GM12892 (cell line): Measurements from ENCODE around the gene OLFM1.

Experiments used
- DNase-seq: peaks from one replicate; pipeline ENCODE4 v3.0.0; 2011; ENCODE audit not compliant: insufficient read length
- FAIRE-seq: peaks from 2 replicates; lab custom pipeline; 2011; peaks lifted over from hg19 to GRCh38; lab: Jason Lieb, UNC
- POLR2A ChIP-seq: IDR thresholded peaks from 2 replicates; pipeline ENCODE4 v1.6.1; 2011; ENCODE audit warnings: low read depth, low read length, control low read depth
- POLR2AphosphoS5 ChIP-seq: IDR thresholded peaks from 2 replicates; pipeline ENCODE4 v1.6.1; 2011; ENCODE audit warnings: low read depth, low read length, control low read depth
- TAF1 ChIP-seq: IDR thresholded peaks from 2 replicates; pipeline ENCODE4 v1.6.1; 2011; ENCODE audit warnings: low read depth, mild to moderate bottlenecking, control low read depth, low read length, borderline replicate concordance

The OLFM1 gene

GRCh38 chr9:135080286-135081263 is 6.9 kb upstream of the OLFM1 start:
- FAIRE-seq (no peak), DNase-seq (no peak)
- TF ChIP-seq TAF1, result no peak
- TF ChIP-seq POLR2AphosphoS5, result no peak
- TF ChIP-seq POLR2A, result no peak

DNA sequence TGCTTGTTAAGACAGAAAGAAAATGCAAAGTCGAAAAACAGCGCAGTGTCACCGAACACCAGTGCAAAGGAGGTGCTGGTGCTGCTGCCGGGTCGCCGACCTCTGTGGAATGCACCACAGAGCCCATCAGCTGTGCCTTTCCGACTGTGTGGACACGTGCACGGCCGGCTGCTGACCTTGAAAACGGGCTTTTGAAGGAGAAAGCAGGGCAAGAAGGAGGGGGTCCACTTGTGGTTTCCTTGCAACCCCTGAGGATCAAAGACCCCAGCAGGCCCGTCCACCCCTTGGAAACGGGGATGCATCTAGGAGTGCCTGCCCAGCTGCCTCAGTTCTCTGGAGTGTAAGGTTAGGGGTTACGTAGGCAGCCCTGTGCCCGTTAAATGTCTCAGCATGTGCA is 6.2 kb upstream of the OLFM1 start:
- no peak for TF ChIP-seq POLR2A
- TF ChIP-seq TAF1, result no peak
- no peak for TF ChIP-seq POLR2AphosphoS5
- DNase-seq, result no peak
- FAIRE-seq, result no peak

DNA sequence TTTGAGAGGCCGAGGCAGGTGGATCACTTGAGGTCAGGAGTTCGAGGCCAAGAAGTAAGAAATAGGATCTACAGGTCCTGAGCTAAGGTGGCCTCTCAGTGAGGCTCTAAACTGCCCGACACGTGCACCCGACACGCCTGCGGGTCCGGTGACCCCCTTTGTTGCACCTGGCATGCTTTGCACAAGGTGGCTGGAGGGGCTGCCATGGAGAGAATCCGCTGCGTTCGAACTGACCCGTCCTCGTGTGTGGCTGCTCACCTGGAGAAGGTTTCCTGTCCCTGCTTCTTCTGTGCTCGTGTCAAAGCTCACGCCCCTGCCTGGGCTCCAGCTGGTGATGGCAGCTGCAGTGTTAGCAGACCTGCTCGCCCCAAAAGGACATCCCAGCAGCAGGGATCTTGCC is 5.7 kb upstream of the OLFM1 start:
- FAIRE-seq (no peak), DNase-seq (no peak)
- TF ChIP-seq POLR2AphosphoS5 (no peak), POLR2A (no peak), TAF1 (no peak)

DNA sequence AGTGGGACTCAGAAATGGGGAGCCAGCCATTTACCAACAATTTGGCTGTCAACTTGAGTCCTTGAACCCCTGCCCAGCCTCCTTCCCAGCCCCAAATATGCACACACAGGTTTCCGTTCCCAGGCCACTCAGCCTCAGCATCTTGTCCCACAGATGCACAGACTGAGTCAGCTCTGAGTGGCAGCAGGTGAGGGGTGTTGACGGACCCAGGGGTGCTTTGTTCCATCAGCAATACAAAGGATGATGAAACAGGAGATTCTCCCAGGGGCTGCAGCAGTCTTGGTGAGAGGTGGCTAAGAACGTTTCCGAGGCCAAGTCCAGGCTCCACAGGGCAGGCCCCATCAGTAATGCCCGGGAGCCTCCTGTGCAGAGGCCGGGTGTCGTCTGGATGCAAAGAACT is 4.9 kb upstream of the OLFM1 start:
- TF ChIP-seq POLR2AphosphoS5, result no peak
- TF ChIP-seq TAF1, result no peak
- no peak for TF ChIP-seq POLR2A
- no peak for FAIRE-seq
- no peak for DNase-seq

GRCh38 chr9:135083241-135083810 is 4.1 kb upstream of the OLFM1 start:
- FAIRE-seq (no peak), DNase-seq (no peak)
- TF ChIP-seq POLR2AphosphoS5, result no peak
- no peak for TF ChIP-seq POLR2A
- TF ChIP-seq TAF1, result no peak

DNA sequence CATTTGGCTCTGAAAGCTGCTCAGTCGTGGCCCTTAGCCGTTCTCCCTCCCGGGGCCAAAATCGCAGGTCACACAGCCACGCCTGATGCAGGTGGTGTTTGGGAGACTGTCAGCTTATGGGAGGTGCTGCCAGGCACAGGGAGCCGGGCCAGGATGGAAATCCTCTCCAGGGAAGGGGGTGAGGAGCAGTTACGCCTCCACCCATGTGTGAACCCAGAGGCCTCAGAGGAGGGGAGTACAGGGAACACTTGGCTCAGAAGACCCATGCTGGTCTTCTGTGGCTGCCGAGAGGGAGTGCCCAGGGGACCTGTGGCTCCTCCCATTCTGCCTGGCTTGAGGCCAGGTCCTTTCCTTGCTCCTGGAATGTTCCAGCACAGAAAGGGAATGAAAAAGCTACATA is 3.6 kb upstream of the OLFM1 start:
- no peak for FAIRE-seq
- TF ChIP-seq POLR2AphosphoS5 (no peak), TAF1 (no peak), POLR2A (no peak)
- DNase-seq, result no peak

- no peak for DNase-seq
- FAIRE-seq, result no peak
- TF ChIP-seq POLR2AphosphoS5, result no peak
- no peak for TF ChIP-seq POLR2A
- no peak for TF ChIP-seq TAF1
These were observed 3.2 kb upstream of the OLFM1 start for GRCh38 chr9:135084262-135084661.

DNA sequence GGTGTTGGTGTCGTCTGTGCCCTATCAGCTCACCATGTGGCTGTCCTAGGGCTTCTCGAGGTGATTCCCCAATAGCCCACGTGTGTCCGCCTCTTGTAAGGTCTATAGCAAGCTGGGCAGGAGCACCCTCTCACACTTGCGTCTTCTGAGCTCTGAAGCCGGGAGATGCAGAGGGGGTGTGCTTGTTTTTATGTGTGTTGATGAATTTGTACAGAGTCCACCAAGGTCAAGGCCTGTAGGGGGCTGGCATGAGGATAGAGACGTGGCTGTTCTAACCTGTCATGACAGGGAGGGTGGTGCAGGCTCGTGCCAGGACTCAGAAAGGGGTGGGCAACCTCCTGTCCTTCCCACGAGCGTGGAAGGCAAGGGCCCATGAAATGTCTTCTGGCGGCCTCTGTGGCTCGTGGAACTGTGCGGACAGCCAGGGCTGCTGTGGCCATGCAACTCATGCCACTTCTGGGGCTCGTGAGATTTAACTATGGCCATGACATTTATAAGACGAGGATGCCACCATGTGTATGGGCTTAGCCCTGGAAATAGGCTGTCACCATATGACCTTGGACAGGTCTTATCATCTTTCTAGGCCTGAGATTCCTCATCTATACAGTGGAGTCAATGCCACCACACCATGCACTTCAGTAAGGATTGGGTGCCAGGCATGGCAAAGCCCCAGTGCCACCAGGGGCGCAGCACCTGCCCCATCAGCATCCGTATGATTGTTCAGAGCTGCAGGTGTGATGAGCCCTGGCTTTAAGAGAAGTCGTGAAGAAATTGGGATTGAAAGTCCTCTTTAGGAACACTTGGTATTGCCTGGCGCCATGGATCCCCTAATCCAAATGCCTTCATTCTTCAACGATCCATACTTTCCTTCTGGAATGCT is 2.3 kb upstream of the OLFM1 start:
- no peak for TF ChIP-seq POLR2AphosphoS5
- TF ChIP-seq TAF1, result no peak
- TF ChIP-seq POLR2A, result no peak
- FAIRE-seq (no peak), DNase-seq (no peak)

- FAIRE-seq, result no peak
- TF ChIP-seq TAF1 (no peak), POLR2AphosphoS5 (no peak), POLR2A (no peak)
These were observed 1.5 kb upstream of the OLFM1 start for GRCh38 chr9:135085830-135086546.

GRCh38 chr9:135086597-135087488 is 625 bp upstream of the OLFM1 start:
- FAIRE-seq (no peak), DNase-seq (no peak)
- no peak for TF ChIP-seq POLR2A
- TF ChIP-seq TAF1, result no peak
- no peak for TF ChIP-seq POLR2AphosphoS5

More at GRCh38 chr9:135085830-135086546, 1.5 kb upstream of the OLFM1 start:
- DNase-seq, result no peak
